ENCODE data around the gene ZRANB3.

ZRANB3 gene

GRCh38 chr2:135169900-135170753 is 360.9 kb downstream of the ZRANB3 start:
- Histone ChIP-seq H3K4me1 (ENCODE audit: insufficient read depth, low read length, poor library complexity, severe bottlenecking) (no peaks in the 10 kb centered on the region), H2AFZ (ENCODE audit: low read length) (no peak overlapping the region), H3K4me3 (ENCODE audit: low read length, poor library complexity, severe bottlenecking) (no peak overlapping the region), H3F3A (ENCODE audit: low read depth) (no peaks in the 10 kb centered on the region), H3K4me2 (ENCODE audit: low read depth, low read length, poor library complexity, severe bottlenecking) (no peak overlapping the region), H3K36me3 (ENCODE audit: insufficient read depth, low read length) (peaks cover 47% of the 10 kb centered on the region; the same call in 1 of the 2 replicates), H3K79me2 (ENCODE audit: insufficient read depth, low read length) (no peaks in the 10 kb centered on the region), H3K27me3 (ENCODE audit: insufficient read depth, low read length, poor library complexity, severe bottlenecking) (no peaks in the 10 kb centered on the region), H3K9me3 (ENCODE audit: insufficient read depth, low read depth, low read length) (no peaks in the 10 kb centered on the region), H4K20me1 (ENCODE audit: insufficient read depth, low read length, poor library complexity, severe bottlenecking) (no peaks in the 10 kb centered on the region), H3K9ac (ENCODE audit: low read depth, low read length, poor library complexity, severe bottlenecking) (no peak overlapping the region), H3K9me2 (replicated peaks; ENCODE audit: low read depth, low read length) (no peaks in the 10 kb centered on the region)
- TF ChIP-seq, protein P1, sequence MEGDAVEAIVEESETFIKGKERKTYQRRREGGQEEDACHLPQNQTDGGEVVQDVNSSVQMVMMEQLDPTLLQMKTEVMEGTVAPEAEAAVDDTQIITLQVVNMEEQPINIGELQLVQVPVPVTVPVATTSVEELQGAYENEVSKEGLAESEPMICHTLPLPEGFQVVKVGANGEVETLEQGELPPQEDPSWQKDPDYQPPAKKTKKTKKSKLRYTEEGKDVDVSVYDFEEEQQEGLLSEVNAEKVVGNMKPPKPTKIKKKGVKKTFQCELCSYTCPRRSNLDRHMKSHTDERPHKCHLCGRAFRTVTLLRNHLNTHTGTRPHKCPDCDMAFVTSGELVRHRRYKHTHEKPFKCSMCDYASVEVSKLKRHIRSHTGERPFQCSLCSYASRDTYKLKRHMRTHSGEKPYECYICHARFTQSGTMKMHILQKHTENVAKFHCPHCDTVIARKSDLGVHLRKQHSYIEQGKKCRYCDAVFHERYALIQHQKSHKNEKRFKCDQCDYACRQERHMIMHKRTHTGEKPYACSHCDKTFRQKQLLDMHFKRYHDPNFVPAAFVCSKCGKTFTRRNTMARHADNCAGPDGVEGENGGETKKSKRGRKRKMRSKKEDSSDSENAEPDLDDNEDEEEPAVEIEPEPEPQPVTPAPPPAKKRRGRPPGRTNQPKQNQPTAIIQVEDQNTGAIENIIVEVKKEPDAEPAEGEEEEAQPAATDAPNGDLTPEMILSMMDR (conservative IDR thresholded peaks at IDR 0.05; ENCODE audit: low read length), result no peak
- TF ChIP-seq EZH2phosphoT487 (IDR thresholded peaks at IDR 0.05; ENCODE audit: borderline replicate concordance), result no peak

DNA sequence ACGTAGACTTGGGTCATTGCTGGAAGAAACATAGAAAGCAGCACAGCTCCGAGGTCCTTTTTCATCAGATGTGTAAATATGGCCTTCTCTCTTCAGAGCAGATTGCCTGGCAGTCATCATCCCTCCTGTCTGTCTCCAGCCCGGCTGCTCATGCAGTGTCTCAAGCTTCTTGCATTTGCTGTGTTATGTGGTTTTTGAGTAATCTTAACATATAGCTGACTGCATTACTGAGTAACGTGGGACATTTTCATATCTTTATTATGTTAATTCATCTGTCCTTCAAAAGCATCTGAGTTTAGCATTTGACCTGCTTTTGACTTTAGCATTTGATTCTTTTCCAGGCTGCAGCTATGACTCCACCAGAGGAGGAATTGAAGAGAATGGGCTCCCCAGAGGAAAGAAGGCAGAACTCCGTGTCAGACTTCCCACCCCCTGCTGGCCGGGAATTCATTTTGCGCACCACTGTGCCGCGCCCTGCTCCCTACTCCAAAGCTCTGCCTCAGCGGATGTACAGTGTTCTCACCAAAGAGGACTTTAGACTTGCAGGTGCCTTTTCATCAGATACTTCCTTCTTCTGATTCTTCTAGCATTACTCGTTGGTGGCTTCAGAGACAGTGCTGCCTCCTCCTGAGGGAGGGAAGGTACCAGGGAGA is 362.7 kb downstream of the ZRANB3 start:
- H3F3A ChIP-seq (ENCODE audit: low read depth), result no peaks in the 10 kb centered on the region
- H3K4me3 ChIP-seq (ENCODE audit: low read length, poor library complexity, severe bottlenecking), result no peak overlapping the region
- no peak for TF ChIP-seq EZH2phosphoT487 (IDR thresholded peaks at IDR 0.05; ENCODE audit: borderline replicate concordance)
- TF ChIP-seq, protein P1 (conservative IDR thresholded peaks at IDR 0.05; ENCODE audit: low read length), result no peak
- no peaks in the 10 kb centered on the region for H3K79me2 ChIP-seq (ENCODE audit: insufficient read depth, low read length)
- H4K20me1 ChIP-seq (ENCODE audit: insufficient read depth, low read length, poor library complexity, severe bottlenecking), result no peaks in the 10 kb centered on the region
- no peaks in the 10 kb centered on the region for H3K9me3 ChIP-seq (ENCODE audit: insufficient read depth, low read depth, low read length)
- peaks cover 63% of the 10 kb centered on the region; the same call in 1 of the 2 replicates for H3K36me3 ChIP-seq (ENCODE audit: insufficient read depth, low read length)
- no peaks in the 10 kb centered on the region for H3K4me1 ChIP-seq (ENCODE audit: insufficient read depth, low read length, poor library complexity, severe bottlenecking)
- no peaks in the 10 kb centered on the region for H3K9me2 ChIP-seq (replicated peaks; ENCODE audit: low read depth, low read length)
- H3K4me2 ChIP-seq (ENCODE audit: low read depth, low read length, poor library complexity, severe bottlenecking), result no peak overlapping the region
- no peak overlapping the region for H3K9ac ChIP-seq (ENCODE audit: low read depth, low read length, poor library complexity, severe bottlenecking)
- no peaks in the 10 kb centered on the region for H3K27me3 ChIP-seq (ENCODE audit: insufficient read depth, low read length, poor library complexity, severe bottlenecking)
- no peak overlapping the region for H2AFZ ChIP-seq (ENCODE audit: low read length)

DNA sequence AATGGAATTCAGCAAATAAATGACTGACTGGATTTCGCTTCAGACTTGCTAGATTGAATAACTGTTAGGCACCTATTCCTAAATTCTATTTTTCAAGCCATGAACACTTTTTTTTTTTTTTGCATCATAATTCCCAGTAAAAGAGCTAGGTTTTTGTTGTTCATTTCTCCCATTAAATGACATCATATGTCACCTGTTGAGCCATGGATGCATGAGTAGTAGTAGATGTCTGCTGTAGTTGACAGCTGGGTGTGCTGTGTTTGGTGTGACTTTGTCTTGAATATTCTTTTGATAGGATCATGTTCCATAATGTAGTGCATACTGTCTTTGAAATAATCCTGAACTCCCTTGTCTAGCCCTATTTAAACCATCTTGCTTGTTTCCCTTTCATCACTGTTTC is 363.7 kb downstream of the ZRANB3 start:
- Histone ChIP-seq H3K36me3 (ENCODE audit: insufficient read depth, low read length) (peaks cover 69% of the 10 kb centered on the region; the same call in 1 of the 2 replicates), H3K4me1 (ENCODE audit: insufficient read depth, low read length, poor library complexity, severe bottlenecking) (no peaks in the 10 kb centered on the region)

More for the DNA sequence above, 363.7 kb downstream of the ZRANB3 start:
- Histone ChIP-seq H3K27me3 (ENCODE audit: insufficient read depth, low read length, poor library complexity, severe bottlenecking) (no peaks in the 10 kb centered on the region), H3F3A (ENCODE audit: low read depth) (no peaks in the 10 kb centered on the region), H3K9me2 (replicated peaks; ENCODE audit: low read depth, low read length) (no peaks in the 10 kb centered on the region), H3K79me2 (ENCODE audit: insufficient read depth, low read length) (no peaks in the 10 kb centered on the region), H3K9ac (ENCODE audit: low read depth, low read length, poor library complexity, severe bottlenecking) (no peak overlapping the region), H2AFZ (ENCODE audit: low read length) (no peak overlapping the region), H3K9me3 (ENCODE audit: insufficient read depth, low read depth, low read length) (no peaks in the 10 kb centered on the region), H3K4me3 (ENCODE audit: low read length, poor library complexity, severe bottlenecking) (no peak overlapping the region), H3K4me2 (ENCODE audit: low read depth, low read length, poor library complexity, severe bottlenecking) (no peak overlapping the region), H4K20me1 (ENCODE audit: insufficient read depth, low read length, poor library complexity, severe bottlenecking) (no peaks in the 10 kb centered on the region)
- TF ChIP-seq, protein P1 (conservative IDR thresholded peaks at IDR 0.05; ENCODE audit: low read length), result no peak
- no peak for TF ChIP-seq EZH2phosphoT487 (IDR thresholded peaks at IDR 0.05; ENCODE audit: borderline replicate concordance)
